ENCODE data around the gene WRAP73.

The WRAP73 gene

GRCh38 chr1:3649342-3650247, at the start of gene WRAP73:
Gene WRAP73 (minus strand): TSS chr1:3650103. CDS start chr1:3649999, 104 bp downstream.
- DNase-seq (ENCODE audit: low spot score) = peak; percentile 93

DNA sequence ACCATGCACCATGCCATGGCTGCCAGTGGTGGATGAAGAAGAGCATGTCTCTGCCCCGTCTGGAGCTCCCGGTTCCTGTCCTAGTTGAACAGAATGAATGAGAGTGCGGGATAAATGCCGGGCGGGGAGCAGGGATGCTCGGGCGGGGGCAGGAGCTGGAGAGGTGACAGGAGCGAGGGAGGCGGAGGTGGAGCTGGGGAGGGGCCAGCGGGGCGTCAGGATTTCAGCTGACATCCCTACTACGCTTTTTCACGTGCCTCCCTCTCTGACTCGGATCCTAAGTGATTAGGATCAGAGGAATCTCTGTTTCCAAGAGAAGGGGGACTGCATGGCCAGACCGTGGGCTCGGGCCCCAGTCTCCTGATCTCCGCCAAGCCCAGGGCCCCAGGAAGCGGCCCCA, 49.7 kb upstream of the WRAP73 start:
- DNase-seq (ENCODE audit: low spot score) = no peak

DNA sequence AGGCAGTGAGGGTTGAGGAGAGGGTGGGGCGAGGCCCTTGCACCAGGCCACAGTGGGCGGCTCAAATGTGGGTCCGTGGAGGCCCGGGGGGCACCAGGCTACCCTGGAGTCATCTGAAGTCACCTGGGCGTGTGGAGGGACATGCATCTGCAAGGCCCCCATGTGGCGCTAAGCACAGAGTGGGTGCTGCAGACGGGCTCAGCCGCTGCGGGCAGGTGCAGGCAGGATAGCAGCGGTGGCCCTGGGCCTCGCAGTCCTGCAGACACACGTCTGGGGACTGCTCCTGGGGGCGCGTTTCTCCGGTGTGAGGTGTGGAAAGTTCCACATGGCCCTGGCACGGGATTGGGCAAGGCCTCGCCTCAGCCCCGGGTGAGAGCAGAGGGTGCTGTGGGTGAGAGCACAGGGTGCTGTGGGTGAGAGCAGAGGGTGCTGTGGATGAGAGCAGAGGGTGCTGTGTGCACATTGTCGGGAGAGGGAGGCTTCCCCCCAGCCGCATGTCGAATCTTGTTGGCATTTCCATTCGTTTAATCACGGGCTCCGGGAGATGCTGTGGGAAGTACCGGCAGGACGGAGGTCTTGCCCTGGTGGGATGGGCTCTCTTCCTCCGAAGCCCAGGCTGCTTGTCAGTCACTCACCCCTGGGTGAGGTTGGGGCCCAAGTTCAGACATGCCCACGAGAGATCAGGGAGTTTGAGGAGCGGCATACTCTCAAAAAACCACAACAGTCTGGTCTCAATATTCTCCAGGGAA, 48.9 kb upstream of the WRAP73 start:
- DNase-seq (ENCODE audit: low spot score) = no peak

DNA sequence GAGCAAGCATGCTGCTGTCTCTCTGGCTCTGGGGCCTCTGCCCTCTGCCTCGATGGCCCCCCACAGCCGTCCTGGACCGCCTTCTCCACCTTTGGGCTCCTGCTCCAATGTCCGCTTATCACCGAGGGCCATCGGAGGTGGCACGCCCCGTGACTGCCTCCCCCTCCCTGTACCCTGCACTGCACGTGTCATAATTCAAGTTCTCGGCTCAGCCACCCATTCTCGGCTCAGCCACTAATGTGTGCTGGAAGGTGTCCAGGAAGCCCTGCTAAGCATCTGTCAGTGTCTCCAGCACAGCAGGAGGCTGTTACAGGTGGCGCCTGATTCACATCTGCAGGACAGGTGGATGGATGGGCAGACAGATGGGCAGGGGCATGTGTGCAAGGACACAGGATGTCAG, 47.9 kb upstream of the WRAP73 start:
- DNase-seq (ENCODE audit: low spot score) = no peak

GRCh38 chr1:3697104-3697503, 47.2 kb upstream of the WRAP73 start:
- DNase-seq (ENCODE audit: low spot score) = no peak

GRCh38 chr1:3696689-3697088, 46.8 kb upstream of the WRAP73 start:
- no peak for DNase-seq (ENCODE audit: low spot score)

DNA sequence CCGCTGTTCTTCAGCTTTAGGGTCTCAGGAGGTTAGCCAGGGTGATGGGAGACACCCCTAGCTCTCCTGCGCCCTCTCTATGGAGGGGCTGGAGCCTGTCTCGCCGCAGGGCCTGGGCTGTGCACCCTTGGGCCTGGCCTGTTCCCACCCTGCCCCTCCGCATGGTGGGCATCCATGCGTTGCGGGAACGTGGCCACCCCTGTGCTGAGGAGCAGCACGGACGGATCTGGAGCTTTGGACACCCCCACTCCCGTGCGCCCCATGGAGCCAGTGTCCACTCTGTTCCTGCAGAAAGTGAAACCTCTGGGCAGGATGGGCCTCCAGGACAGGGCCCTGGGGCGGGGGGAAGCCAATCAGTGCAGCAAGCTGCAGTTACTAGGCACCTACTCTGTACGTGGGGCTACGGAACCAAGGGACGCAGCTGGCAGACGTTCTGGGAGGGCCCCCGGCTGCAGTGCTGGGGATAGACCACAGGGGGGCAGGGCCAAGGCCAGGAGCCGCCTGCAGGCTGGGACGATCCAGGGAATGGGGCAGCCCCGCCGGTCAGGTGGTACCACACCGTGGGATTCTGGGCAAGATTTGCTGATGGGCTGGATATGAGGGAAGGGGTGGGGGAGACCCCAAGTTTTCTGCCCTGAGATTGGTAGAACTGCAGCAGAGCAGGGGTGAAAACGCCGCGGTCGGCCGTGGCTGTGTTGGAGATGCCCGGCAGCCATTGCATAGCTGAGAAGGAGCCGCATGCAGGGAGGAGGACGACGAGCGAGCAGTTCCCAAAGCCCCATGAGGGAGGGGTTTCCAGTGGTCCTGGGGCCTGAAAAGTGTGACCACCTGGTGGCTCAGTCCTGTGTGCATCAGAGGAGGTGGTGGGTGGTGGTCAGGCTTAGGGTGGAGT, 45.7 kb upstream of the WRAP73 start:
- DNase-seq (ENCODE audit: low spot score) = peak; percentile 41

DNA sequence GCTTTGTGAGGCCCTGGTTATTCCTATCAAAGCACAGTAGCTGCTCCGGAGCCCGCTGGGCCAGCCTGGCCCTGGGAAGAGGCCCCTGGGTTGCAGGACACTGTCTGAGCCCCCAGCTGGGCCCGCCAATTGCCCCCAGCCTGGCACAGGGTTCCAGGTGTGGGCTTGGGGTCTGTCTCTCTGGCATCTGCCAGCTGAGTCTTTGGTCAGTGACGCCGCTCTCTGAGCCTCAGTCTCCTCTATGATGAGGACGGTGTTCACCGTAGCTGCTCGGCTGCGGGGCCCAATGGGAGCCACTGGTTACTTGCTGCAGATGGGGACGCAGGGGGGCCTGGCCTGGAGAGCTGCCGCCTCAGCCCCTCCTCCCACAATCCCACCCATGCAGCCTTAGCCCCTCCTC, 43.4 kb upstream of the WRAP73 start:
- DNase-seq (ENCODE audit: low spot score) = no peak

GRCh38 chr1:3692598-3692997, 42.7 kb upstream of the WRAP73 start:
- DNase-seq (ENCODE audit: low spot score) = no peak

DNA sequence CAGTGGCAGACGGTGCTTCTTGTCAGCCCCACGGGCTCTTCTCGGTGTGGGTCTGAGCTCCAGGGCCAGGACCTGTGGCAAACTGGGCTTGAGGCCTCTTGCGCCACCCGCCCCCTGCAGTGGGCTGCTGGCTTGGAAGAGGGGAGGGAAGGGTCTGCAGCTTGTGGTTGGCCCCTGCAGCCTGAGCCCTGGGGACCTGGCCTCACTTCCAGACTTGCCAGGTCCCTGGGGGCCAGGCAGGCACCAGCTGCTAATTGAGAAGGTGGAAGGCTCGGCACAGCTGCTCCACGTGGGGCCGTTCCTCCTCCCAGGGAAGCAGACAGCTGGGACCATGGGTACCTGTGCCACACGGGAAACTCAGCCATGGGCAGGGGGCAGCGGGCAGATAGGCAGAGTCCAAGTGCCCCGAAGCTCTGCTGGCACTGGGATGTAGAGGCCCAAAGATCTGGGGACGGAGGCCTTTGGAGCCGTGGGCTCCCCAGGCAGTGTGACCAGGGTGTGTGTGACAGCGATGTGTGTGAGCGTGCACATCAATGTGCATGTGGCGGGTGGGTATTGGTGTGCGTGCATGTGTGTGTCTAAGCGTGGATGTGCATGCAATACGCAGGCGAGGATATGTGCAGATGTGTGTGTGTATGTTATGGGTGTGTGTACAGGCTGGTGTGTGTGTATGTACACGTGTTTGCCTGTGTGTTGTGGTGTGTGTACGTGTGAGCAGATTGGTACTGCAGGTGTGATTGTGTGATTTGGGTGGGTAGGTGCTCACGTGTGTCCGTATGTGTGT, 41.7 kb upstream of the WRAP73 start:
- no peak for DNase-seq (ENCODE audit: low spot score)

DNA sequence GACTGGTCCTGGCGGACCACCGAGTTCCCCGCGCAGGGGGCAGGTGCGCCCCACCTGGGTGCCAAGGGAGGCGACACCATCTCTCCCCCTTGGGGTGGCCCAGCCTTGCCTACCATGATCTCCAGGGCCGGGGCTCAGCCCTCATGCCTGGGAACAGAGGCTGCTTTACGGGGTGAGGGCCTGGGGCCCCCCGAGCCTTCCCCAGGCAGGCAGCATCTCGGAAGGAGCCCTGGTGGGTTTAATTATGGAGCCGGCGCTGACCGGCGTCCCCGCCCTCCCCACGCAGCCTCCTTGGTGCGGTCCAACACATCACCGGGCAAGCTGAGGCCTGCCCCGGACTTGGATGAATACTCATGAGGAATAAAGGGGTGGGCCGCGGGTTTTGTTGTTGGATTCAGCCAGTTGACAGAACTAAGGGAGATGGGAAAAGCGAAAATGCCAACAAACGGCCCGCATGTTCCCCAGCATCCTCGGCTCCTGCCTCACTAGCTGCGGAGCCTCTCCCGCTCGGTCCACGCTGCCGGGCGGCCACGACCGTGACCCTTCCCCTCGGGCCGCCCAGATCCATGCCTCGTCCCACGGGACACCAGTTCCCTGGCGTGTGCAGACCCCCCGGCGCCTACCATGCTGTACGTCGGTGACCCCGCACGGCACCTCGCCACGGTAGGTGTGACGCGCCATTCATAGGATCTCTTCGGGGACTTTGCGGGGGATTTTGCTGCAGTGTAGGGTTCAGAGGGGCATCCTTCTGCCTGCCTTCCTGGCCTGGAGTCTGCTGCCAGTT, 40.6 kb upstream of the WRAP73 start:
- DNase-seq (ENCODE audit: low spot score) = no peak

DNA sequence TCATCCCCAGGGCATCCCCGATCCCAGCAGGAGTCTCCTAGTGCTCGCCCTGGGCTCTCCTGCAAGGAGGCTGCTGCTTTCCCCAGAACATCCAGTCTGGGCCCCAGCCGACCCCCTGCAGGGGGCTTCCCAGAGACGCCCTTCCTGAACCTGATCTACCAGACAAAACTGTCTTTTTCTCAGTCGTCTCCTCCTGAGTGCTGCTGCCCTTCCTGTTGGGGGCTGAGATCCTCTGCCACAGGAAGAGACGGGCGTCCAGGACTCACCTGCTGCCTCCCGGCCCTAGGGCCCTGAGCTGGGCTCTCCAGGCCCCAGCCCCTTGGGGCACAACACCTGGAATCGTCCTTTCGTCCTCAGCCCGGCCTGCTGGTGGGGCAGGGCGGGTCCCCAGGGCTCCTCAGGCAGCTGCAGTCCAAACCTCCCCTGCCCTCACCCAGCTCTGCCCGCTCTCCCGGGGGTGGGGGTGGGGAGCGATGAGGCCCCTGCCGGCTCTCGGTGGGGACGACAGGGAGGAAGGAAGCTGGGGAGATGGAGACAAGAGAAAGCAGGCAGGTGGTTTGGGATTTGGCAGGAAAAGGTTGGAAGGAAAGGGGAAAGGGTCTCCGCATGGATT, 39.3 kb upstream of the WRAP73 start:
- DNase-seq (ENCODE audit: low spot score) = no peak

DNA sequence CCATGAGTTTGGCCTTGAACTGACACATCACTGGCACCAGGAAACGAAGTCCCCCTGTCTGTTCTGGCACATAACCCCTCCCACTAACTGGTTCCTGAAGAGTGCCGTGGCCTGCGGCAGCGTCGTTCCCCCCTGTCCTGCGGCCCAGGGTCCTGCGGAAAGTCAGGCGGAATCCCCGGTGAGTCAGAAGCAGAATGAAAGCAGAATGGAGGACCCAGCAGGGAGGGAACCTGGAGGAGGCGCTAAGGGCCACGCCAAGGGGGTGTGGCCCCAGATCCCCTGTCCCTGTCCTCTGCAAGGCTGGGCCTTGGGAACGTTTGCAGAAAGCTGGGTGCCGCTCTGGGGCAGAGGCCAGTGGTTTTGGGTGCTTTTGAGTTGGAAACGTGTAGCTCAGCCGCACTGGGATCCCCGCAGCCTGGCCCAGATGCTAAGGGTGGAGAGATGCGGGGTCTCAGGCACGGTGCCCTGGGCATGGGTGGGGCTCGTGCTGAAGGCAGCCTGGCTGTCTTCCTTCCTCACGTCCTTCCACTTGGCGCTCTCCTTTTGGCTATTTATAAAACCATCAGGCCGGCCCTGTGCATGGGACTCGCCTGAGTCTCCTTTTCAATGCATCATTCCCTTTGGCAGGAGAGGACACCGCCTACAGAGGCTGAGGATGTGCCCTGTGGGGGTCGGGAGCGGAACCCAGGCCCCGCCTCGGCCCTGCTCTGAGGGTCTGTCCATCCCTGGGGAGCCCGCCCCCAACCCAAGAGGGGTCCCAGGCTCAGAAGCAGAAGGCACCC, 38.6 kb upstream of the WRAP73 start:
- no peak for DNase-seq (ENCODE audit: low spot score)

- DNase-seq (ENCODE audit: low spot score) = no peak
Observed at GRCh38 chr1:3687504-3687903, 37.6 kb upstream of the WRAP73 start.

DNA sequence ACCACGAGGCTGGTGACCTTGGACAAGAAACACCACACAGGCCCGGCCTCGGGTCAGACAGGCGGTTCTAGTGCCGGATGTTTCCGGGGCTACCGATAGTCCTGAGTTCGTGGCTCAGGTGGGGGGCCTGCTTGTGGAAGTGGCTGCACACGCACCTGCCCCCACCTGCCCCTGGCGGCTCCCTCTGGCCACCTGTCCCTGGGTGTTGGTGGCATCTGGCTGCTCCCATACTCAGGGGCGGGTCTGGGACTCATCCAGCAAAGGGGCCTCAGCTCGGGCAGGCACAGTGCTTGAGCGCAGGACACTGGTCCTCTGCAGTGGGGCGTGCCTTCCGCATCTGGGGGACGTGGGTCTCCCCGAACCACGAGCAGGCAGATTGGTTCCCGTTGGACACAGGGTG, 36.0 kb upstream of the WRAP73 start:
- DNase-seq (ENCODE audit: low spot score) = no peak

GRCh38 chr1:3685222-3685621, 35.3 kb upstream of the WRAP73 start:
- DNase-seq (ENCODE audit: low spot score) = no peak

DNA sequence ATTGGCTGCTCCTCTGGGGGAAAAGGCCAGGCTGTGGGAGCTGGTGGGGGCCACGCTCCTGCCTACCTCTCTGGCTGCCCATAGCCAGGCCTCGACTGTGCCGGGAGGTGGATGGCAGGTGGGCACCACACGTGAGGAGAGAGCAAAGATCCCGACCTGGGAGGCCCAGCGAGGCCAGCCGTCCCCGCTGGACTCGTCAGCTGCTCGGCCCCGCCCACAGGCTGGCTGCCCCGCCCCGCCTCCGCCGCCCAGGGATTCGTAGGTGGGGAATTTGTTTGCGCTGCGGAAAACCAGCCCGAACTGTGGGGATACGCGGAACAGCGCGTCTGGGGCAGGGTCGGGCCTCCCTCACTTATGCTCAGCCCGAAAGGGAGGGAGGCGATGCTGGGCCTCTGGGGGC, 34.1 kb upstream of the WRAP73 start:
- DNase-seq (ENCODE audit: low spot score) = no peak

DNA sequence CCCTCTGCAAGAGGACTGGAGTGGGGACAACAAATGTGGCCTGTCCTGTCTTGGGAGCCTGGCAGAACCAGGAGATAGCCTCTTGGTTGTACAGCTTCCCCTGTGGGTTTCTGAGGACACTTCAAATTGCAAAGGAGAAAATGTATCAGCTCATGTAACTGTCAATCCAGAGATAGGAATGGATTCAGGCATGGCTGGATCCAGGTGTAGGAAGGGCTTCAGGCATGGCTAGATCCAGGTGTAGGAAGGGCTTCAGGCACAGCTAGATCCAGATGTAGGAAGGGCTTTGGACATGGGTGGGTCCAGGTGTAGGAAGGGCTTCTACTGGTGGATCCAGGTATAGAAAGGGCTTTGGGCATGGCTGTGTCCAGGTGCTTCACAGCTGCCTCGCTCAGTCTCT, 33.3 kb upstream of the WRAP73 start:
- no peak for DNase-seq (ENCODE audit: low spot score)
